CD4-positive, alpha-beta T cell treated with Interferon alpha-2 for 1 hour (primary cell): ENCODE results near the gene ARHGEF3.

Experiments
- DNase-seq, 2 donors: peaks; one replicate each; pipeline ENCODE4 v3.0.0-alpha.2; 2020 to 2022

Gene ARHGEF3

DNA sequence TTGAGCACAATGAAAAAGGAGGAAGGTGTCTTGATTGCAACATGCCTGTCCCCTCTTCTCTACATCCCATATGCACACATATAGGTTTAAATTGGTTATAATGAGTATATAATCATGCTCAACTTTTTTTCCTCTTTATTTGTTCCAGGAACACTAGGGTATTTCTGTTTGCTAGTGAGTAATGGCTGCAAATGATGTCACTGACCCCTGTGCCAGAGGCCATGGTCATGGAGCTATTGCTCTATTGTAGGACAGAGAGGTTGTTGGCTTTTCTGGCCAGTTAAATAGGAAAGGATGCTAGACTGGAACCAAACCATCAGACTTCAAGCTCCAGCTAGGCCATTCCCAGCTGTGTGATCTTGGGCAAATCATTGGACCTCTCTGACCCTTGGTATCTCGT is 9.6 kb downstream of the ARHGEF3 start:
- peak in 1 of 2 donors; percentile 15 for DNase-seq

DNA sequence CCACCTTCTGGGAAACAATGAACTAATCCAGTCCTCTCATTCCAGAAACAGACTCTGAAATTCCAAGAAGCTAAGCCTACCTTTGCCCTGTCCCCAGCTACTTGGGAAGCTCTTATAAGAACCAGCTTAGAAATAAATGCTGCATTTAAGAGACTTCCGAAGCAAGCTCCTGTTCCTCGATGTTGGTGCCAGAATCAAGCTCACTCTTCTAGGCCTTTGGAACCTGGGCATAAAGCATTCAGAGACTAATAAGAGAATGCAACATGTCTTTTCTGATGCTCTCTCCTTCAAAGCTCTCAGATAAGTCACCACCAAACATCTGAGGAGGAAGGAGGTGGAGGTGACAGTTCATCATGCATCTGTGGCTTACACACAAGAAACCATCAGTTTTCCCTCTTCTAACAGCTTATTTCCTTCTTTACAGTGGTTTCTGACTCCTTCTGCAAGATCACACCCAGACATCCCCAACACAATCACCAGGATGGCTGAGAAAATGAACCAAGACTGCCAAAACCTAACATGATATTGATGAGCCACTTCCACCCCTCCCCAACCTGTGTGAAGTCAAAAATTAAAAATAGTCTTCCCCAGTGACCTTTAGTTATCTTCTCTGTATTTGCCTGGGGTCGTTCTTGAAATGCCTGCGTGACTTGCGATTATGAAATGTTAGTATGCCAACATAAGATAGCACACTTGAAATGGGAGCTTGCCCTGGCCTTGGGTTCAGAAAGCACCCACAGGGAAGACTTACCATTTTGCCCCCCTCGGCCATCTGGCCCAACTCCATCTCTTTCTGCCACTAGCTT is 11.5 kb downstream of the ARHGEF3 start:
- peak in 1 of 2 donors; percentile 61 for DNase-seq

DNA sequence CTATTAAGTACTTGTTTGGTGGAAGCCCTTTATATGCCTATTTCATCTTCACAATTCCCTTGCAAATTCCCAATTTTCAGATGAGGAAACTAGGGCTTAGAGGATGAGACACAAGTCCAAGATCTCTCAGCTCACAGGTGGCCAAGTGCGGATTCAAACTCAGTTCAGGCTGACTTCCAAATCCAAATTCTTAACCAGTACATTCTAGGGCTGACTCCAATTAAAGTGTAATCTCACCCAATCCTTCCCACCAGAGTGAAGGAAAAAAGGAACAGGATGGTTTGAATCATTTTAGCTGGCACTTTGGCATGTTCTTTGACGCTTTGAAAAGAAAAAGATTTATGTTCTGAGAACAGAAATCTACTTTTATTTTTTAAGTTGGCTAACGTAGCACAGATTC is 12.7 kb downstream of the ARHGEF3 start:
- no peak for DNase-seq

DNA sequence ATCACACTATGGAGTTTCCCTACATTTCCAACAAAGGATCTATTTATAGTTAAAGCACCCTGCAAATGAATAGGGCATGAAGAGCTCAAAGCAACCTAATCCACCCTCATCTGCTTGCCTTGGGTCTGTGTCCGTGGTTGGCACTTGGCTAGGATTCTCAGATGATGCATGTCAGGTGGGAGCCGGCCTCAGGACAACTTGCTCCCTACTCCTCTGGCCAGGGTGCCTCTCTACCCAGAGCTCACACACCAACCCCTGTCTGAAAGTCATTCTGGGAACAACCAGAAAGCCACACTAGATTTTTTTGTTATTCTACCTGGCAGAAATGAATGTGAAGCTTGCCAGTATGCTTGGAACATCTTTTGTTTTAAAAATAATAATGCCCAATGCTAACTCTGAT is 13.2 kb downstream of the ARHGEF3 start:
- DNase-seq: no peak

DNA sequence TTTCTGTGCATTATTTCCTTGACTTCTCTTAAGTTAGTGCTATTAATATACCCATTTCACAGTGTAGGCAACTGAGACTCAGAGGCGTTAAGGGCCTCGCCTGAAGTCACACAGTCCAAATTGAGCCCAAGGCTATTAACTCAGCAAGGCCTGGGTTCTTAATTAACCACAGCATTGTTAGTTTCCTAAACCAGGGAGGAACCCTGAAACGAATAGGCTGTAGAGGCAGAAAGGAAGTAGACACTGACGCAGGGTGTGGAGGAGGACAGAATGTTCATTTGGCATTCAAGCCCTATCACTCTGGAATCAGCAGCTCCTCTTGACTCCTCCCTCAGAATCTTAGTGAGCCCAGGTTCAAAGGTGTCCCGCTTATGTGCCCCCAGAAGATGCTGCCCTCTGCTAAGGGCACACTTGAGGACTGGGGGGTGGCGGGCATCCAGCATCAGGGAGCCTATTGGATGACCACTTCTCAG is 13.9 kb downstream of the ARHGEF3 start:
- DNase-seq: peak; percentile 28 to 70

DNA sequence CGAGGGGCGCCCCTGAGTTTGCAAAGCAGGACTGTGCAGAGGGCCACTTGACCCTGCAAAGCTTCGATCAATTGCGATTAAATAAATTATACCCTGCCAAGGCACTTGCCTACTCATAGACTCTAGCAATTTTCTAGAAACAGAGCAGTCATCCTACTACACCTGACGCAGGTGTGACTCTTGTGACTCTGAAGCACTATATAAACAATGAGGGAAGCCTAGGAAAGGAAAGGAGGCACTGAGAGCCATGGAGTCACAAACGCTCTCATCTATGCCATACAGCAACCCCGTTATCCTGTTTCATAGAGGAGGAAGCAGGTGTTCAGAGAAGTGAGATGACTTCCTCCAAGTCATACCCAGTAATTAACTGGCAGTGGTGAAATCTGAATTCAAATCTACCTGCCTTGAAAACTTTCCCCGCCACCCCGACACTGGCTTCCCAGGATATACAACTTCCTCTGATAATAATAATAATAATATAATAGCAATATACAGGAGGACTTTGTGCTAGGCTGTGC is 14.4 kb downstream of the ARHGEF3 start:
- DNase-seq: peak in 1 of 2 donors; percentile 57

DNA sequence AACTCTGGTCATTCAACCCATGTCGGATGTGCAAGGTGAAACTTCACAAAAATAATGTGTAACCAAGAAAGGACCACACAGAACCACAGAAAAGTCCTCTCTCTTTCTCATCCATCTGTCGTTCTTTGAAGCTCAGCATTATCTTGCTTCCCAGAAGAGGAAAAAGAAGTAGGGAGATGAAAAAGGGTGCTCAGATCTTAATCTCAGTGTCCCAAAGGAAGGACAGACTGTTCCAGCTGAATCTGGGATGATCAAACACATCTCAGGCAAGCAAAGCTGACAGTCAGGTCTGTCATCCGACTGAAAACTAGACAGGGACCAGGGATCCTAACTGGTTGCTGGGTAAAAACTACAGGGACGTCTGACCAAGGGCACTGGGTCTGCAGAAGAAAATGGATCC is 16.2 kb downstream of the ARHGEF3 start:
- DNase-seq: no peak

DNA sequence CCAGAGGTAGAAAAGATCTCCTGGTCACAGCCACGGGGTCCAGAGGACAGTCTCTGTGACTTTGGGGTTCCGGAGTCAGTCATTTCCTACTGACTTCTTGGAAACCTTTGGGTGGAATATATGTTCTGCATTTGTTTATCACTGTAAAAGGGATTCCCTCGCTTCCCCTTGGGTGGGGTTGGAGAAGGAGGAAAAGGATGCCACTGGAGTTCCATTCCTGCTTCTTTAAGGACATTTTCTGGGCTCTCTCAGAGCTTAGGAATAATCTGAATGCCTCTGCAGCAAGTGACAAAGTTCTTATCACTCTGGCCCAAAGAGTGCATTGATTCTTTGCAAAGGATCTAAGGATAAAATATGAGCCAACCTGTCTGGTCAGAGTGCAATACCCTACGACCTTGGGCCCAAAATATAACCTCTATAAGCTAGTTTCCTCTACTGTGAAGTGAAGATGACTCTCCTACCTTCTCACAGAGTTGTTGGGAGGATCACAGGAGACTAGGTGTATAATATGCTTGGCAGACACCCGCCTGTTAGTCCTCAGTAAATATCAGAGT is 17.2 kb downstream of the ARHGEF3 start:
- DNase-seq: no peak

DNA sequence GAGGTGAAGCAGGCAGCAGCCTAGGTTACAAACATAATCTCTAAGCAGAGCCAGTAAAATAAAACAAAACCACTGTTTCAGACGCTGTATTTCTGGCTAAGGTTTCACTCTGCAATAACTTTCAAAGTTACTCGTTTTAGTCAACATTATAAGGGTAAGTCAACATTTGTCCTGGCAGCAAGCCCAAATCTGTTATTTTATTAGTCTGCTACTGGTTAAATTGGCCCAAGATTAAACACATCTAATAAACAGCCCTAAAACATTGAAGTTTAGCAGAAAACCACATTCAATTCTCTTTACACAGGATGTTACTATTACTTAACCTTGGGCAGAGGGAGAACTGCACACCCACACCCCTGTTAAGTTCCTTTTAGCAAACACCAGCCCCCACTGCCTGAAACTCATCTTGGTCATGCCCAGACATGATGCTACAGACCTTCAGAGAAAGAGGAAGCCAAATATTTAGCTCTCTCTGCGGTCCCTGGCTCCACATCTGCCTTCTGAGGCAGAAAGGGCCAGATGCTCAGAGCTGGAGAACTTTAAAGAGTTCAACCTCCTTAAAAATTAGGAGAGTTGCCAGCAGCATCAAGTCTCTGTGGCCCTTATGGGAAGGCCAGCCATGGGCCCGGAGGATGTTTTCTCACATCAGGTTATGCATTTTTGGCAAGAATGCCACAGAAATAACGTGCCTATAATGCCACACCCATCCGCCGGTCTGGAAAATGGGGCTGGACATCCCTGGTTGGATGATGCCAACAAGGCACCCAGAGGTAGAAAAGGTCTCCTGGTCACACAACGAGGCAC is 17.9 kb downstream of the ARHGEF3 start:
- DNase-seq: peak; percentile 88

DNA sequence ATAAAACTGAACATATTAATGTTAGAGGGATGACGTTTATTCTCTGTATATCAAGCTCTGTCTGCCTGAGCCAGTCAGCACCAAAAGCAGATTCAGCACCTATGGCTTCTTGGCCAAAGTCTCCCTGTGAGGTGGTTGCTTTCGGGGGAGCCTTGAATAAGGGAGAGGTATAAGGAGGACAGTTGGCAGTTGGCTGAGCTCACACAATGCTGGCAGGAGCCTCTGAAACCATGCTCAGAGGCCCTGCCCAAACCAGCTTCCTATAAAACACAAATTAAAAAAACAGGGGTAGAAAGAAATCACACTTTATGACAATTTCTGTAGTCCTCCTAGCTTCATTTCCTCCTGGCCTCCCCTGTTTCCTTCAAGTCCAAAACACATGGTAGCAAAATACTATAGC is 18.8 kb downstream of the ARHGEF3 start:
- peak in 1 of 2 donors; percentile 60 for DNase-seq

DNA sequence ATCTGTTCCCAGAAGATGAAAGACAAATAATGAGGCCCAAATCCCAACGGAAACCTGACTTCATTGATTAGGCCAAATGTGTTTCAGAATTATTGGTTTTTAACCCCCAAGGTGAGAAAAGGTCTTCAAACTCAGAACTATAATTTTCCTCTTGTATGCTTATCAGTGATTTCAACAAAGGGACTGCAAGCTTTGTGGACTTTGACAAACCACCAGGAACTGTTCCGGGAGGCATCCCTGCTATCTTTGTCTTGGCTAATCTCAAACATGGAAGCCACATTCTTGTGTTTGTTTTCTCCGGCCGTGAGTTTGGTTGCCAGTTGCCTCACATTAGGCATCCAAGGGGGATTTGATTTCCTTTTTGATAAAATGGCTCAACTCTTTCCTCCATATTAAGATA is 19.5 kb downstream of the ARHGEF3 start:
- no peak for DNase-seq

DNA sequence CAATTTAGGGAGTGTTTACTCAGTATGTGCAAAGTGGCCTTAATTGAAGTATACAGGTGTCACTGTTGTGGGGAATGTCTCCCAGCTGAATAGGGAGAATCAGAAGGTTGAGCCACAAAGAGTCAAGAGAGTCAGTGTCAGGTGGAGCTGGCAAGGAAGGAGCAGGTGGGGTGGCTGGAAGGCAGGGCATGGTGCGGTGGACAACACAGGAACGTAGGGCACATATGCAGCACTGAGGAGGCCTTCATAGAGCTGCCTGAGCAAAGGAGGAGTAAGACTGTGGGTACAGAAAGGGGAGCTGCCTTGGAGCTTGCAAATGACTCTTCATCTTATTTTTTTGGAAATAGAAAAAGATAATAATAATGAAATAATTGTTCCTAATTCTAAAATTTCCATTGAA is 20.0 kb downstream of the ARHGEF3 start:
- DNase-seq: no peak

DNA sequence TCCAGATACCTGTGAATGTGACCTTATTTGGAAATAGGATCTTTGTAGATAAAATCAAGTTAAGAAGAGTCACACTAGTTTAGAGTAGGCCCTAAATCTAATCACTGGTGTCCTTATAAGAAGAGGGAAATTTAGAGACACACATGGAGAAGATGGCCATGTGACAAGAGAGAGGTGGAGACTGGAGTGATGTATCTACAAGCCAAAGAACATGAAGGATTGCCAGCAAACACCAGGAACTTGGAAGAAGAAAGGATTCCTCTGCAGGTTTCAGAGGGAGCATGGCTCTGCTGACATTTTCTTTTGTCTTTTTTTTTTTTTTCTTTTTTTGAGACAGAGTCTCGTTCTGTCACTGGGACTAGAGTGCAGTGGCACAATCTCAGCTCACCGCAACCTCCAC is 20.8 kb downstream of the ARHGEF3 start:
- DNase-seq: no peak

DNA sequence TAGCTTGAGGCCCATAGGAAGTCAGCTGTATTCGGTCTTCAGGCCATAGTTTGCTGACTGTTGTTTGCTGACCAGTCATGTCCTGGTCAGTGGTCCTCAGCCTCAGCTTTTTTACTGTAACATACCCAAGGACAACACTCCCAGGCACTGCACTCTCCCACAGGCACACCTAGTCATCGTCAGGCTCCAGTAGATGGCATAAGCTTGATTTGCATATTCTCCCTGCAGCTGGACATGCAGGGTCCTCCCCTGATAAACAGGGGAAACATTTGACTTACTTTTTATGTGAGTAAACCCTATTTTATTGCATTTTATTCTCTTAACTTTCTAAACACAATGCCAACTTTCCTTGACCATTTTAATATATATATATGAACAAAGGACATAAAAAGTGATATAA is 22.9 kb downstream of the ARHGEF3 start:
- DNase-seq: no peak

DNA sequence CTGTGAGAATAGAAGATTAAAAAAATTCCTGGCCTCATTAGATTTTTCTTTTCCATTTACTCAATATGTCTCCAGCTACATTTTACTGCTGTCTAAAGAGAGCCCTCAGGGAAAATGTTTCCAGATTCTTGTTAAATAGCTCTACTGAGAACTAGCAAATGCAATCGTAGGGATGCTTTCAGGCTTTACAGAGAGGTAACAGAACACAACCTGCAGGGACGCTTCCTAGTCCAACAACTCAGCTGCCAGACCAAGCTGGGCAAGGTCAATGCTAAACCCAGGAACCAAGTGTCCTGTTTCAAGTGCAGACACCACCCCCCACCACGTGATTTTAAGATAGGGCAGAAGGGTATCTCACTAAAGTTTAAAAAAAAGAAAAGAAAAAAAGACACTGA is 25.2 kb downstream of the ARHGEF3 start:
- DNase-seq: no peak

DNA sequence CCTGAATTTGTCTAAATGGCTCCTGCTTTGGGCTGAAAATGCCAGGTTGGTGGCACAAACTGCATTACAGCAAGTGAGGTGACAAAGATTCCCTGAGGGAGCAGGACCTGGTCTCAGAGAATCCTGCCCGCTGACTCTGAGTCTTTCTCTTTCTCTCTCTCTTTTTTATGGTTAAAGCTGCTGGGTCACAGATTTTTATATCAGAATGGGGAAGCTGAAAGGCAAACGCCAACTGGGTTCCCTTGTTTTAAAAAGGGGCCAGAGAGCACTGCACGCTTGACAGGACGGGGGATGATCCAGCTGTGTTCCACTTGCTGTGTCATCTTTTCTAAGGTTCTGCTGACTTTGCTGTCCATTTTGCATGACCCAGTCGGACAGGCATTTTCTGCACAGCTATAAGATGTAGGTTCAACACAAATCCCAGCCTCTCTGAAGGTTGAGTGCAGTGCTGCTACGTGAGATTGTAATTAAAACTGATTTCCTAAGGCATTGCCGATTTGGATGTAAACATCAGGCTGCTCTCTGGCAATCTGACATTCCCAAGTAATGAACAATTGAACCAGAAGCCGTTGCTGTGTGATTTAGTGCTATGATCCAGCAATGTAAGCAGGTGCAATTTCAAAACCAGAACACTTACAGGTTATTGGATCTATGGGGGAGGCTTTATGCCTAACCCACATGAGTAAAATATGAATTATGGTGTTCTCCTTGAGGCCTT is 25.8 kb downstream of the ARHGEF3 start:
- DNase-seq: no peak

DNA sequence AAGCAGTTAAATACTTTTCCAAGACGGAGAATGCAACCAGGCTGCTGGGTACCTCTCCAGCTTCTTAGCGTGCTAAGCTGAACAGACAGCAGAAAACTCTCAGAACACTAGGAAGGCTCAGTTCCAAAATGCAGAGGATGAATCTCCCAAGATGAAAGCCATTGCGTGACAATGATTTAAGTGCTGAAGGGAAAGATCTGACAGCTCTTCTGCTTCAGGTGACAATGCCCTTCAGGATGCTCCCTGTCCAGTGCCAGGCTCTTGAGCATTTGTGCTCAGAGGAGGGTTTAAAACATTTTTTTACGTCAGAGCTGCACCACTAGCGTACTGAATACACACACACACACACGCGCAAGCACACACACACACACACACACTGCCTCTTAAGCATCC is 26.3 kb downstream of the ARHGEF3 start:
- DNase-seq: no peak

DNA sequence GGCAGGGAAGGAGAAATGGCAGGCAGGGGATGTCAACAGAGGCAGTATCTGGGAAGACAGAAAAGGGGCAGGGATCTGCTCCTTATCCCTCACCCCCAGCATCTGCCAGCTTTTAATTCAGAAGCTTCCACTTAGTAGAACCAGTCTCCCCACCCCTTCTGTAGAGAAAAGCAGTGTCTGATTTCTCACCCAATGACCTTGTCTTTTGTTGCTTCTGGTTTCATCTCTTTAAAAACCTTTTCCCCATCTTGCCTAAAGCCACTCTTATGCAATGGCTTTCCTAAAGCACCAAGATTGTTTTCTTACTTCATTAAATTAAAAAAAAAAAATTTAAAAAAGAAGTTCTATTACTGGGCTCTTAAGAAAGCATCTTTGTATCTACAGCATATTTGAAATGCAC is 27.8 kb downstream of the ARHGEF3 start:
- no peak for DNase-seq

DNA sequence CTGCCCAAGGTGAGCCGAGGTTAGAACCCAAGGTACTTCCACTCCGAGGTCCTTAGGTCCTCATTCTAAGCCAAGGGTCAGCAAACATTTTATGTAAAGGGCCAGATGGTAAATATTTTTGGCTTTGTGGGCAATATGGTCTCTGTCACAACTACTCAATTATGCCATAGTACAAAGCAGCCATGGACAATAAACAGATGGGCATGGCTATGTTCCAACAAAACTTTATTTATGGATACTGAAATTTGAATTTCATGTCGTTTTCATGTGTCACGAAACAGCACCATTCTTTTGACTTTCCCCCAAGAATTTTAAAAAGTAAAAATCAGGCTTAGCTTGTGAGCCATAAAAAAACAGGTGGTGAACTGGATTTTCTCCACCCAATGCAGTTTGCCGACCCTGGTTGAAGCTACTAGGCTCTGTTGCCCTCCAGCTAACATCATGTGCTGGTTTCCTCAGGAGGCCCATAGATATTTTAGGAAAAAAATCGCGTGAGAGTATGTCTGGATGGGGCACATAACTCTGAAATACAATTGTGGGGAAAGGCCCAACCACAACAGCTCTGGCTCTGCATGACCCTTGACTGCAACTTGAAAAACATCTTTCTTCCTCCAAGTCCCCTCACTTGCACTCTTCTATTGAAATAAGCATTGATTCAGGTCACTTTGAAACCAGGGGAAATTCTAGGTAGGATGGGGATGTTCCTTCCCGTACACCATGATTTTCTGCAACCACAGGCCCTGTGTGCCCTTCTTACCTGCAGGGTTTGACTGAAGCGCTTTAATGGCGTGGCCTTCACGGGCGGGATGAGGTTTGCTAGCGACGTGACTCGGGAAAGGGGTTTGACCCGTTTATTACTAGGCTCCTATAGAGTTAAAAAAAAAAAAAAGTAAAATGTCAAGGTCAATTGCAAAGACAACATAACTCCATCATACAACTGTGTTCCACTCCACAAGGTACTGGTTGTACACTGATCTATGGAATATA is 28.5 kb downstream of the ARHGEF3 start:
- no peak for DNase-seq

DNA sequence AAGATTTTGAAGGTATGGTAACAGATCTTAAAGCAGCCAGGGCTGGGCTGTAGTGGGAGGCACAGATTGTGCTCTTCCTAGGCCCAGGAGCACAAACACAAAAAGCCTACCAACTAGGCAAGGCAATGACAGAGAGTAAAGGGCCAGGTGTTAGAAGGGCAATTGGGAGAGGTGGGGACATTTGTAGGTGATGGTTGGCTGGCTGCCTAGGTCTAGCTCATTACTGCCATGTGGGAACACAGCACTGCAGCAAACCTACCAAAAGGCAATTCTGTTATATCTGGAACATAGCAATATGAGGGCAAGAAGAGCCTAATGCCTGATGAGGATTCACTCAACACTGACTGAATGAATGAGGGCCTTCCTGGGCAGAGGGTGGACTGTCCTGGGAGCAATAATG is 30.4 kb downstream of the ARHGEF3 start:
- no peak for DNase-seq

DNA sequence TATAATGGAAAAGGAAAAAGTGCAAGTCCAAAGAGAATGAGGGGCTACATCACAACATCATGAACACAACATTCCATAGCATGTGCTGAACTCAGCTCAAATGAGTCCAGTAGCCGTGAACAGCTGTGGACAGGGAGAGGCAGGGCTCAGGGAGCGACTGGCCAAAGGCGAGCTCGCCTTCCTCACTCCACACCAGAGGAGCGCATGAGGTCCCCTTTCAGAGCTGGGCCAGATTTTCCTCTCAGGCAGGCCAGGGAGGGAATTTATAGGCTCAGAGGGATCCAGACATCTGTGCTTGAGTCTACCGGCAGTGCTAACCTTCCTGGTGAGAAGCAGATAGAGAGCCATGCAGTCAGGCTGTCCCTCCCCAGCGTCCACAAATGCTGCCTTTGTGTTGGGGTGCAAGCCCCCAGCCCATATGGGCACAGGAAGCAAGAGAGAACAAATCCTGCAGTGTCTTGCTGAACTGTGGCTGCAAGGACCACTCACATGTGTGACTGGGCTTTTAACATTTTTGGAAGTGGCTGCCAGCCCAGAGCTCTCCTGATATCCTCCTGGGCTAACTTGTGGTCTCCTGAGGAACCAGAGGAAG is 32.5 kb downstream of the ARHGEF3 start:
- no peak for DNase-seq
